ENCODE results near the gene TENT4A.

DNA sequence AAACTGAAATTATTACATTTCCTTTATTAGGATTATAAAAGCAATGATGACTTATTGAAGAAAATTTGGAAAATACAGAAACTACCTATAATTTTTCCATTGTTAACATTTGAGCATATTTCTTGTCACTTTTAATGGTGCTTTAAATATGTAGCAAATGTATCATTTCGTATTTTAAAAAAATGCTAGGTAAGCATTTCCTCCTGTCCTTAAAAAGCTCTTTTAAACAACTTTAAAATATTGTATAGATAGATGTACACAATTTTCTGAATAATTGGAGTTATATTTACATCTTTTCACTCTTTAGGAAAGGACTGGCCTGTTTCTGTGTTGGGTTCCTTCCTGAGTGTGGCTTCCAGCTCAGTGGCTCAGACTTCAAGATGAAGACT lies 15.6 kb downstream of the TENT4A start:
- TF ChIP-seq, protein P1, sequence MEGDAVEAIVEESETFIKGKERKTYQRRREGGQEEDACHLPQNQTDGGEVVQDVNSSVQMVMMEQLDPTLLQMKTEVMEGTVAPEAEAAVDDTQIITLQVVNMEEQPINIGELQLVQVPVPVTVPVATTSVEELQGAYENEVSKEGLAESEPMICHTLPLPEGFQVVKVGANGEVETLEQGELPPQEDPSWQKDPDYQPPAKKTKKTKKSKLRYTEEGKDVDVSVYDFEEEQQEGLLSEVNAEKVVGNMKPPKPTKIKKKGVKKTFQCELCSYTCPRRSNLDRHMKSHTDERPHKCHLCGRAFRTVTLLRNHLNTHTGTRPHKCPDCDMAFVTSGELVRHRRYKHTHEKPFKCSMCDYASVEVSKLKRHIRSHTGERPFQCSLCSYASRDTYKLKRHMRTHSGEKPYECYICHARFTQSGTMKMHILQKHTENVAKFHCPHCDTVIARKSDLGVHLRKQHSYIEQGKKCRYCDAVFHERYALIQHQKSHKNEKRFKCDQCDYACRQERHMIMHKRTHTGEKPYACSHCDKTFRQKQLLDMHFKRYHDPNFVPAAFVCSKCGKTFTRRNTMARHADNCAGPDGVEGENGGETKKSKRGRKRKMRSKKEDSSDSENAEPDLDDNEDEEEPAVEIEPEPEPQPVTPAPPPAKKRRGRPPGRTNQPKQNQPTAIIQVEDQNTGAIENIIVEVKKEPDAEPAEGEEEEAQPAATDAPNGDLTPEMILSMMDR (IDR thresholded peaks at IDR 0.05 in 4 of 5, conservative IDR thresholded peaks at IDR 0.05 in 1 of 5): no peak
- no peak for TF ChIP-seq POLR2A (IDR thresholded peaks at IDR 0.05)
